ENCODE measurements around the gene C5.

DNA sequence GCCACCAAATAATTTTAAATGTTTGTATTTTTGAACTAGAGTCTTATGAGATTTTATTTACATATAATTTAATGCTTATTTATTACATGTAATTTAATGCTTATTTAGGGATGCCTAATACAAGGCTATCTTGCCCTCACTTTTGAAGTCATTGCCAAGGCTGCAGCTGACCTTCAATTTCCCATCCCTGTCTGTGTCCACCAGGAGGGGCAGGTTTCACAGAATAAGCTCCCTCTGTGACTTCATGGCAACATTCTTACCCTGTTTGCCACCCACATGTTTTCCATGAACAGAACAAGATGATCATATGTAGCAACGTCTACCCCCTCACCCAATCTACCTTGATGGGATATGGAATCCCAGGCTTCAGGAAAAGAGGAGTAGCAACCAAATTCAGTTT is 27.0 kb downstream of the C5 start:
- TF ChIP-seq POLR2A (IDR thresholded peaks at IDR 0.05; ENCODE audit: low read depth, low read length) (no peak), POLR2AphosphoS5 (IDR thresholded peaks at IDR 0.05; ENCODE audit: low read depth, low read length) (no peak), SPI1 (IDR thresholded peaks at IDR 0.05; ENCODE audit: low read depth, low read length) (no peak)
